Endothelial cell of umbilical vein (primary cell): ENCODE data around the gene RNF19B. TPM values are rescaled to one million over a fixed set of nuclear protein-coding genes. Genes with fewer than 3 reads are reported as not detected.

Source experiments
- BruUV-seq: library from RNA; stranded (reverse); fragments of 400-500 nt; replicated peaks from 2 replicates; lab custom pipeline; 2021; lab: Mats Ljungman, UMichigan
- CTCF ChIA-PET: fragments of 300-600, 350-600 bp; sonication (Branson Sonifier 250); formaldehyde crosslinking; loops from one replicate; lab custom pipeline; 2021; ENCODE audit warnings: antibody characterized with exemption, inconsistent platforms; lab: Charles Lee
- POLR2A ChIA-PET: fragments of 300-600, 350-600 bp; sonication (Branson Sonifier 250); formaldehyde crosslinking; loops from one replicate; lab custom pipeline; 2021; ENCODE audit warnings: antibody characterized with exemption, inconsistent platforms; lab: Charles Lee
- DNase-seq: peaks from one replicate; pipeline ENCODE4 v3.0.0-alpha.2; 2011; ENCODE audit warnings: low read depth, low spot score
- FAIRE-seq: peaks from 2 replicates; lab custom pipeline; 2011; peaks lifted over from hg19 to GRCh38; lab: Jason Lieb, UNC
- H2AFZ ChIP-seq: 2 replicates; pipeline ENCODE4 v1.6.0; 2012; ENCODE audit warnings: low read depth, low read length, control low read depth, inconsistent platforms
- H3K27ac ChIP-seq: 2 replicates; pipeline ENCODE4 v1.5.1; 2011; ENCODE audit warnings: low read depth, mild to moderate bottlenecking, control low read depth, low read length, moderate library complexity; ENCODE audit not compliant: insufficient read depth
- H3K27me3 ChIP-seq, 2 experiments: 2 replicates each; pipeline versions ENCODE4 v1.6.0 to v1.6.1; 2011; ENCODE audit warnings: low read length in 2 of 2, mixed read lengths in 1 of 2; ENCODE audit not compliant: control insufficient read depth in 2 of 2, insufficient read depth in 2 of 2
- H3K36me3 ChIP-seq, 2 experiments: 2 replicates in 1 of 2; 3 replicates in 1 of 2; pipeline ENCODE4 v1.5.1; 2011; ENCODE audit warnings: low read length in 2 of 2, mild to moderate bottlenecking in 1 of 2, moderate library complexity in 1 of 2; ENCODE audit not compliant: control insufficient read depth in 2 of 2, insufficient read depth in 2 of 2; ENCODE audit errors: extremely low read depth in 1 of 2
- H3K4me1 ChIP-seq: 3 replicates; pipeline ENCODE4 v1.5.1; 2011; ENCODE audit warnings: mild to moderate bottlenecking, low read length; ENCODE audit not compliant: control insufficient read depth, insufficient read depth; ENCODE audit errors: extremely low read depth
- H3K4me2 ChIP-seq: 2 replicates; pipeline ENCODE4 v1.6.1; 2011; ENCODE audit warnings: low read length, control low read depth, mixed read lengths; ENCODE audit not compliant: insufficient read depth
- H3K4me3 ChIP-seq, 3 experiments: fragments of 200-600 bp in 1 of 3; sonication (generic), shearing (Covaris generic) in 1 of 3; replicated peaks in 1 of 3; 2 replicates each; pipeline ENCODE4 v1.5.1; 2011 to 2016; ENCODE audit warnings: control low read depth in 3 of 3, low read length in 3 of 3, mild to moderate bottlenecking in 2 of 3, inconsistent platforms in 1 of 3, low read depth in 1 of 3, moderate library complexity in 1 of 3; ENCODE audit not compliant: insufficient read depth in 1 of 3
- H3K79me2 ChIP-seq: 2 replicates; pipeline ENCODE4 v1.6.0; 2012; ENCODE audit warnings: low read length, inconsistent platforms; ENCODE audit not compliant: control insufficient read depth, insufficient read depth
- H3K9ac ChIP-seq: replicated peaks from 2 replicates; pipeline ENCODE3; 2011; ENCODE audit warnings: low read length, control low read depth; ENCODE audit not compliant: insufficient read depth; ENCODE audit errors: extremely low read depth
- H3K9me1 ChIP-seq: replicated peaks from 3 replicates; pipeline ENCODE4 v1.6.0; 2011; ENCODE audit warnings: mild to moderate bottlenecking, low read length; ENCODE audit not compliant: control insufficient read depth, insufficient read depth; ENCODE audit errors: extremely low read depth
- H3K9me3 ChIP-seq: replicated peaks from 2 replicates; pipeline ENCODE4 v1.5.1; 2012; ENCODE audit warnings: low read length, inconsistent platforms; ENCODE audit not compliant: control insufficient read depth, insufficient read depth
- H4K20me1 ChIP-seq: replicated peaks from 2 replicates; pipeline ENCODE3; 2011; ENCODE audit warnings: mild to moderate bottlenecking, low read length; ENCODE audit not compliant: control insufficient read depth, insufficient read depth; ENCODE audit errors: extremely low read depth
- EZH2 ChIP-seq: IDR thresholded peaks from 2 replicates; pipeline ENCODE4 v1.6.1; 2012; ENCODE audit warnings: borderline replicate concordance, low read depth, mild to moderate bottlenecking, moderate library complexity, low read length, inconsistent platforms; ENCODE audit not compliant: severe bottlenecking
- FOS ChIP-seq: IDR thresholded peaks from 2 replicates; pipeline ENCODE4 v1.6.1; 2011; ENCODE audit warnings: mild to moderate bottlenecking, low read length, moderate library complexity, borderline replicate concordance; ENCODE audit not compliant: insufficient read depth
- GATA2 ChIP-seq: IDR thresholded peaks from 2 replicates; pipeline ENCODE4 v1.7.0; 2011; ENCODE audit warnings: low read depth, mild to moderate bottlenecking, moderate library complexity, mixed read lengths, low read length; ENCODE audit not compliant: insufficient read length, insufficient read depth
- JUN ChIP-seq: IDR thresholded peaks from 2 replicates; pipeline ENCODE4 v1.6.1; 2011; ENCODE audit warnings: borderline replicate concordance, low read depth; ENCODE audit not compliant: insufficient read length, insufficient read depth
- MYC ChIP-seq: IDR thresholded peaks from one replicate; pipeline ENCODE4 v1.6.1; 2011; ENCODE audit warnings: mild to moderate bottlenecking, low read depth, low read length
- POLR2A ChIP-seq: IDR thresholded peaks from 2 replicates; pipeline ENCODE4 v1.6.1; 2012; ENCODE audit warnings: low read depth, mild to moderate bottlenecking, control low read depth, low read length
- POLR2AphosphoS5 ChIP-seq: IDR thresholded peaks from 2 replicates; pipeline ENCODE4 v1.6.1; 2012; ENCODE audit warnings: low read depth, mild to moderate bottlenecking, control low read depth, low read length, moderate library complexity; ENCODE audit not compliant: insufficient read depth
- dilution Hi-C: fragments of 300-500 bp; cut with MboI; formaldehyde crosslinking; loops from one replicate; pipeline ENCODE4 v1.15.0; 2019; ENCODE audit warnings: low sequenced_read_pairs; ENCODE audit not compliant: extremely low pct_ligation_motif_present
- intact Hi-C: fragments of 100-400 bp; cut with micrococcal nuclease; formaldehyde crosslinking; loops from one replicate; pipeline ENCODE4 v1.10.0; 2022
- polyA plus RNA-seq, 4 experiments: library from polyadenylated mRNA; depleted of rRNA in 3 of 4; stranded (reverse) in 3 of 4; unstranded in 1 of 4; fragments of >200 nt; gene quantifications; 2 replicates each; pipeline versions ENCODE4 v1.2.1 to v1.2.3, GENCODE V29; 2011 to 2012; ENCODE audit warnings: missing spikeins in 1 of 4
- total RNA-seq: library from RNA; stranded (reverse); gene quantifications from 2 replicates; pipeline ENCODE4 v1.2.3, GENCODE V29; 2021
- TF ChIP-seq, protein P1 (sequence below), 2 donors: IDR thresholded peaks; 1 replicate in 1 of 2; 2 replicates in 1 of 2; pipeline ENCODE4 v1.5.1; 2011; ENCODE audit warnings: low read length in 2 of 2, mild to moderate bottlenecking in 2 of 2, moderate library complexity in 2 of 2, control low read depth in 1 of 2, inconsistent platforms in 1 of 2, low read depth in 1 of 2; ENCODE audit not compliant: insufficient read depth in 1 of 2; ENCODE audit errors: extremely low read depth in 1 of 2
- TF ChIP-seq, protein P2 (sequence below): IDR thresholded peaks from 2 replicates; pipeline ENCODE4 v1.6.1; 2011; ENCODE audit not compliant: insufficient read depth, insufficient read length

Gene RNF19B
- total and polyA plus RNA-seq, 2 donors (not counting 3 experiments of a cell fraction or from before 2014, with no cell fraction given), result 19.2 to 25.6 TPM

DNA sequence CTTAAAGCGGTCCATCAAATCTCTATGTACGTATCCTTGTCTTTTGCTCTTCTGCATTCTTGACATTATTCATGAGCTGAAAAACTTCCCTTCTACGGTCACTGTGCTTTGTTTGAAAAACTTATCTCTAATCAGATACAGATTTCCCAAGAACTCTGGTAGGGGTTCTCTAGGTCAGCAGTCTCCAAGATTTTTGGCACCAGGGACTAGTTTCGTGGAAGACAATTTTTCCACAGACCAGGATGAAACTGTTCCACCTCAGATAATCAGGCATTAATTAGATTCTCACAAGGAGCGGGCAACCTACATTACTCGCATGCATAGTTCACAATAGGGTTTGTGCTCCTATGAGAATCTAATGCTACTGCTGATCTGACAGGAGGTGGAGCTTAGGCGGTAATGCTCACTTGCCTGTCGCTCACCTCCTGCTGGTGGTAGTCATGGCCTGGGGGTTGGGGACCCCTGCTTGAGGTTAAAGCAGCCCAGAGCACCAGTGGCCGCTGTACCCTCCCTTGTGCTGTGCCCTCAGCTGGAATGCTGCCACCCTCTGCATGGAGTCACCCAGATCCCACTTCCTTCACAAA lies 41.3 kb upstream of the RNF19B start:
- H3K9me1 ChIP-seq, result no peaks in the 10 kb centered on the region
- H3K4me3 ChIP-seq, result no peak overlapping the region
- TF ChIP-seq GATA2, result peak; percentile 71
- TF ChIP-seq POLR2A, result no peak
- TF ChIP-seq, protein P1, sequence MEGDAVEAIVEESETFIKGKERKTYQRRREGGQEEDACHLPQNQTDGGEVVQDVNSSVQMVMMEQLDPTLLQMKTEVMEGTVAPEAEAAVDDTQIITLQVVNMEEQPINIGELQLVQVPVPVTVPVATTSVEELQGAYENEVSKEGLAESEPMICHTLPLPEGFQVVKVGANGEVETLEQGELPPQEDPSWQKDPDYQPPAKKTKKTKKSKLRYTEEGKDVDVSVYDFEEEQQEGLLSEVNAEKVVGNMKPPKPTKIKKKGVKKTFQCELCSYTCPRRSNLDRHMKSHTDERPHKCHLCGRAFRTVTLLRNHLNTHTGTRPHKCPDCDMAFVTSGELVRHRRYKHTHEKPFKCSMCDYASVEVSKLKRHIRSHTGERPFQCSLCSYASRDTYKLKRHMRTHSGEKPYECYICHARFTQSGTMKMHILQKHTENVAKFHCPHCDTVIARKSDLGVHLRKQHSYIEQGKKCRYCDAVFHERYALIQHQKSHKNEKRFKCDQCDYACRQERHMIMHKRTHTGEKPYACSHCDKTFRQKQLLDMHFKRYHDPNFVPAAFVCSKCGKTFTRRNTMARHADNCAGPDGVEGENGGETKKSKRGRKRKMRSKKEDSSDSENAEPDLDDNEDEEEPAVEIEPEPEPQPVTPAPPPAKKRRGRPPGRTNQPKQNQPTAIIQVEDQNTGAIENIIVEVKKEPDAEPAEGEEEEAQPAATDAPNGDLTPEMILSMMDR (IDR thresholded peaks at IDR 0.05; ENCODE audit: extremely low read depth in 1 of 2, insufficient read depth in 1 of 2, low read depth in 1 of 2, low read length in 2 of 2), result peak in 1 of 2 donors; percentile 14
- TF ChIP-seq MYC, result no peak
- TF ChIP-seq POLR2AphosphoS5, result no peak
- no peak for TF ChIP-seq JUN
- no peak for TF ChIP-seq EZH2
- no peak for TF ChIP-seq FOS
- TF ChIP-seq, protein P2, sequence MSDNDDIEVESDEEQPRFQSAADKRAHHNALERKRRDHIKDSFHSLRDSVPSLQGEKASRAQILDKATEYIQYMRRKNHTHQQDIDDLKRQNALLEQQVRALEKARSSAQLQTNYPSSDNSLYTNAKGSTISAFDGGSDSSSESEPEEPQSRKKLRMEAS, result no peak
- dilution Hi-C loops (loop anchor here (10.0 kb wide), 1 partner anchor 61 kb away; no protein-coding TSS in a partner anchor), intact Hi-C loops (loop anchor here (1.0 kb wide), 3 partner anchors 8 to 25 kb away; no protein-coding TSS in a partner anchor)
- DNase-seq (peak; percentile 76), FAIRE-seq (peak; percentile 35)
- POLR2A ChIA-PET, result interaction anchor here (0.7 to 2.8 kb wide), 9 partner anchors 8 to 73 kb away, joined by 3 to 12 read pairs (median 4); partner anchors contain the start of gene RNF19B
- H3K79me2 ChIP-seq, result no peaks in the 10 kb centered on the region
- peak overlapping the region; percentile 59 for H3K4me2 ChIP-seq
- no peak overlapping the region for H2AFZ ChIP-seq
- H3K4me1 ChIP-seq, result peaks cover 41% of the 10 kb centered on the region
- no peaks in the 10 kb centered on the region for H4K20me1 ChIP-seq
- no peaks in the 10 kb centered on the region for H3K27me3 ChIP-seq
- CTCF ChIA-PET, result interaction anchor here (0.7 to 9.4 kb wide), 23 partner anchors 8 to 607 kb away, joined by 3 to 340 read pairs (median 10); partner anchors contain the start of gene RNF19B
- no peaks in the 10 kb centered on the region for H3K9me3 ChIP-seq
- peak overlapping the region; percentile 19 for H3K9ac ChIP-seq
- BruUV-seq, result no TSS peak
- peaks cover 0 to 3% of the 10 kb centered on the region in 2 experiments for H3K36me3 ChIP-seq
- H3K27ac ChIP-seq, result peak overlapping the region; percentile 42
